Daoy (cell line): Measurements from ENCODE around the gene DLG5. TPM values are rescaled to one million over a fixed set of nuclear protein-coding genes. Genes with fewer than 3 reads are reported as not detected.

Source experiments
- DNase-seq: peaks from one replicate; pipeline ENCODE4 v3.0.0-alpha.2; 2015; ENCODE audit warnings: low read depth
- total RNA-seq: library from RNA; depleted of rRNA; stranded (reverse); fragments of >200 nt; shearing (Covaris generic); gene quantifications from 2 replicates; pipeline ENCODE4 v1.2.3, GENCODE V29; 2014

Gene DLG5
- total RNA-seq, 1 experiment from 2014 or later: 8.6 TPM

DNA sequence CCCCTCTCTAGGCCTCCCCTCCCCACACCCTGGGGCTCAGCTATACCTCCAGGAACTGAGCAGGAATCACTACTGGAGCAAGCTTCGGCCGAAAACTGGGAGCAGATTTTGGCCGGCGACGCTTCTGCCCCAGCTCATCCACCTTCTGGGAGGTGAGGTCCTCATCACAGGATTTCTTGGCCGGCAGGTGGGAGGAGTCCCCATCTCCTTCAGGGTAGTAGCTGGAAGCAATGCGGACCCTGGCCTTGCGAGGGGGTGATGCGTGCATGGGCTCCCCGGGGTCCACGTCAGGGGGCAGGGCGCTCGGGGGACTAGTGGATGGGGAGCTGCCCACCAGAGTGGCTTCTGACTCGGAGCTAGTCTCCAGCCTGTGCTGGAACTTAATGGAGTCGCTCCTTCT, 105.5 kb downstream of the DLG5 start:
- no peak for DNase-seq

DNA sequence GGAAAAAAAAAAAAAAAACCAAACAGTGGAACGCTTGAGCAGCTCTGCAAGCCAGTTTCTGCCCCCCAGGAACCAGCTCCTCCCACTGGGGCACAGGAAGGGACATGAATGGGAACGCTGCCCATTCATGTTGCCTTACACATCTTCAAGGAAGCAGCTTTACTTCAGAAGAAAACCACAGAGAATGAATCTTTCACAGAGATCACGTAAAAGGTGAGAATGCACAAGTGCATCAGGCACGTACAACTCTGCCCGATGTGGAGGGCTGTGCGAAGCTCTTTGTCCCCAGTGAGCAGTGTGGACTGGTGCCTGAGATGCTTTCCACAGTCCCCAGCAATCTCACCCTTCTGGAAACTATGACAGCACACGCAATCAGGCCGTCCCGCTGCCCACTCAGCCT, 106.2 kb downstream of the DLG5 start:
- DNase-seq: no peak

DNA sequence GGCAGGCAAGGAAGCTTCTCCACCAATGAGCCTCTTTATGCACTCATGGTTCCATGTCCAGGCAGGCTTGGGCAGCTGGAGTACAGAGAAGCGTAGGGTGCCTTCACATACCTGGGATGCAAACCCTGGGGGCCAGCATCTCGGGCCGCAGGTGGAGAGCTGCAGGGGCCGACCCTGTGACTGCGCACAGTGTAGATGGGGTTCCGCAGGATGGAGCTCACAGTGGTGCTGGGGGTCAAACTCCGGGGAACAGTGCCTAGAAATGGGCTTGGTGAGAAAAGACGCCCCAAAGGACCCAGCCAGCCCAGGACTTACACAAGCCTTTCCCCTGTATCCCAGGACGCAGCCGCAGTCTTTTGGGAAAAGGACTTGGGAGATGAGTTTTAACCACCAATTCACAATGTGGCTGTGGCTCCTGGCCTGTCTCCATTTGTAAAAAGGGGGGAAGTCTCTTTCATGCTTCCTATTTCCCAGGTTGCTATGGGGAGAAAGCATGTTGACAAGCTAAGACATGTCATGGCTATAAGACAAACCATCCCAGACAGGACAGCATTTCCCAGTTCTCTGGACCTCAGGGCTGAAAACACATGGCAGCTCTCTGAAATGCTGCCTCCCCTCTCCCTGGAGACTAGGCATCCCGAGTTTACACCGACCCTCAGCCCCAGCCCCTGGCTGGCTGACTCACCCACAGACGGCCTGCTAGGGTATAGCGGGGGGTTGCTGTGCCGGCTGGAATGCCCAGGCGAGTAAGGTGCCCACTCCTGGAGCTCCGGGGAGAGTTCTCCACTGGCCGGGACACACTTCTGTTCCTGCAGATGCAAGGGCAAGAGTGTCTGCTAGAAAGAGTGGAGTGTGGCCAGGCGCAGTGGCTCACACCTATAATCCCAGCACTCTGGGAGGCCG, 107.1 kb downstream of the DLG5 start:
- no peak for DNase-seq

DNA sequence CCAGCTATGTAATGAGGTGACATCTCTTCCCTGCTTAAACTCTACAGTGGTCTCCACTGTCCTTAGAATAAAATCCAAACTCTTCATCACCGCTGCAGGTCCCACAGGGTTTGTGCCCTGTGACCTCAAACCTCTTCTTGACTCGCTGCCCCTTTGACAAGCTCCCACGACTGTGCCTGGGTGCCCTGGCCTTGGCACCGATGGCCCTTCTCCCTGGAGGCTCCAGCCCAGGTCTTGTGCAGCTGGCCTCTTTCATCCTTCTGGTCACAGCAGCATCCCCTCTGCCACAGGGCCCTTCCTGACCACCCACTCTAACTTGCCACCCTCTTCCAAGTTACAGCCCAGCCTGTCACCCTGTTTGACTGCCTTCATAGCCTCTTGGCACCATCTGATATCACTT, 108.2 kb downstream of the DLG5 start:
- DNase-seq: no peak

DNA sequence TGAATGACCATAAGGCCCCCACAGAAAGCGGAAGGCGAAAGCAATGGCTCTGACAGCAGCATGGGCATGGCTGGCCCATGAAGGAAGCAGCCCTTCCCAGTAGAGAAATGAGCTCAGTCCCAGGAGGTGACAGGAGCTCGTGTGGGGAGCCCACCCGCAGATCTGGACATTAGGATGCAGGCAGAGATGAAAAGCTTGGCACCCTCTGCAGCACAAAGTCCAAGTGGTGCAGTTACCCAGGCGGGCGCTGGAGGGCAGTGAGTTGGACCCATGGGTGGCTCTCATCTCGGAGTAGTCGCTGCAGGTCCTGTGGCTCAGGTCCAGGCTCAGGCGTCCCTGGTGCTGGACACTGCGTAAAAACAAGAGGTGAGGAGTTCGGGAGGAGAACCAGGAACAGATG, 109.0 kb downstream of the DLG5 start:
- no peak for DNase-seq

DNA sequence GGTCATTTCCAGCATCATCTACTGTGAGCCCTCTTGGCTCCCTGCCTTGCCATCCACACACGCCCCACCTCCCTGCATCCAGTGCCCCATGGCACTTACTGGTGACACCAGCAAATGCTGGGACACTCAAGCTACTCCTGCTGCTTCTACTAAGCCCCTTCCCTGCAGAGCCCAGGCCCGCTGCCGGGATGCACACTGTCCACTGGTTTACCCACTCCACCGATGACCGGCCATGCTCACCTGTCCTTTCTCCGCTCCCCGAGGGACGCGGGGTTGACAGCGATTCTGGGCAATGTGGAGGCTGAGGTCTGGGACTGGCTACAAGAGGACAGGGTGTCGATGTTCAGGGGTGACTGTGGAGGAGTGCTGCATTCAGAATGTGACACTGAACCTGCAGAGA, 110.2 kb downstream of the DLG5 start:
- DNase-seq: no peak

DNA sequence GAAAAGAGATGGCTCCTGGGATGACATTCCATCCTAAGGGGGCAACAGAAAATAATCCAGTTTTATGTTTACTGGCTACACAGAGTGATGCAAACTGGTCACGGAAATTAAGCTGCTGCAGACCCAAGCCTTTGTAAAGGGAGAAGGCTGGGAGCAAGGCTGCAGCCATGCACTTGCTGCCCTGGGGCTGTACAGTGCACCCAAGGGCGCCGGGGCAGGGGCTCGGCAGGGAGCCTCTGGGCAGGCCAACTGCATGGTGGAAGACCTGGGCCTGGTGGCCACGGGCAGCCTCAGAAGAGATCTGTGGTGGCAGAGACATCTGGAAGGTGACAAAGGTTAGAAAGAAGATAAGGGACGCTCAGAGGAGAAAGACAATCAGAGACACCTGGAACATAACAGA, 113.8 kb downstream of the DLG5 start:
- no peak for DNase-seq

DNA sequence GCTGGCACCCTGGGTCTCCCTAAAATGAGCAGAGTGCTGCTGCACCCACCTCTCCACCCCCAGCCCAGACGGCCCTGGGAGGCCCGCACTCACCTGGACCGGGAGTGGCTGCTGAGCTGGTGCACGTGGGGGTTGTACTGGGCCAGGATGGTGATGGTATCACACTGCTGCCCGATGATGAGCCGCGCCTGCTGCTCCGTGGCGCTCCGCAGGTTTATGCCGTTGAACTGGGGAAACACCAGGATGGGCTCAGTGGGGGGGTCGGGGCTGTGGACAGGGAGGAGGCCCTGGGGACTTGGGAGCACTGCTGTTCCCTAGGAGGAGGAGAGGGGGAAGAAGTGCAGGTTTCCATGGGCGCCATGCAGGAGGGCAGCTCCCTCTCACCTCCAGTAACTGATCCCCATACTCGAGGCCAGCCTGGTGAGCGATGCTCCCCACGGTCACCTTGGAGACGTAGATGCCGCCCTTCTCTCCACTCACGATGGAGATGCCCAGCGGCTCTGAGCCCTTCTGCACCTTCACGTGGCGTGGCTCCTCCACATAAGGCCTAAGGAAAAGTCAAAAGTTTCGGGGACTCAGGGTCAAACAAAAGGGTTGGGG, 114.6 kb downstream of the DLG5 start:
- DNase-seq: no peak

DNA sequence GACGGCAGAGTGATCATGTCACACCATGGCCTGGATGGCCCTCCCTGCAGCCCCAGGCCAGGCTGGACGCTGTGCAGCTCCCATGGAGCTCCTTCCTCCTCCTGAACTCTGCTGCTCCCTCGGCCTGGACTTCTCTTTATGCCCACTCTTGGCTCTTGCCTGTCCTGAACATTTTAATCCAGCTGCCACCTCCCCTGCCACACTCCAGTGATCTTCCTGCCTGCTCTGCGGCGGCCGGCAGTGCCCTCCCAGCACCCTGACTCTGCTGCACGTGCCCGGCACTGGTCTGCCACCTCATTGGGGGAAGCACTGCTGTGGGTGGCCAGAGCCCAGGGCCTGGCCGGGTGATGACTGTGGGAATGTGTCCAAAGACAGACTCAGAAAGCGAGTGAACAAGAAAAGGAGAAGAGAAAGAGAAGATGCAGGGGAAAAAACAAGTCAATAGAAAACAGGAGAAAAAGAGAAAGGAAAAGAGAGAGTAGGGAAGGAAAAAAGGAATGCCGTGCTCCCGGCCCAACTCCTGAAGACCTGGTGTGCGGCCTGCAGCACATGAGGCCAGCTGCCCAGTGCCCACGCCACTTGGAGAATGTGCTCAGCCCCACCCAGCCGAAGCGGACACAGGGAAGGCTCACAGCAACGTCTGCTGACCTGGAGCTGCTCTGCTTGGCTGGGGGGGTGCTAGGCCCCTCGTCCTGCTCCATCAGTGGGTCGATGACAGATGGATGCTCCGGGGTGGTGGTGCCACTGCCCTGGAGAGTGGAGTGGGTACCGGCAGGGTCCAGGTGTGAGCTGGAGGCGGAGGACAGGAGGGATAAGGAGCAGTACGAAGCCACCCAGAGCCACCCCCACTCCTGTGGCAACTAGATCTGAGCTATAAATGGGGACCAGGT, 115.9 kb downstream of the DLG5 start:
- no peak for DNase-seq

DNA sequence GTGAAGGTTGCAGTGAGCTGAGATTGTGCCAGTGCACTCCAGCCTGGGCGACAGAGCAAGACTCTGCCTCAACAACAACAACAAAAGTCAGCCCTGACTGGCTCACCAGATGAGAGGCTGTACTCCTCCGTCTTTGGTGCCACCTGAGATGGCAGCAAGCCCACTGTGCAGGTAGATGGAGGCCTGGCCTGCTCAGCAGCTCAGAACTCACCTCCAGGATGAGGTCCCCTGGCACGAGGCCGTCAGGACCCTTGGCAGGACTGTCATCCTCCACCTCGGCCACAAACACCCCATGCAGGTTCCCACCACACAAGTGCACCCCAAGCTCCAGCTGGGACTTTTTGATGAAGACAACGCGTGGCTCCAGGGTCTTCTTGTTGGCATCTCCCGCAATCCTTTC, 117.2 kb downstream of the DLG5 start:
- no peak for DNase-seq

DNA sequence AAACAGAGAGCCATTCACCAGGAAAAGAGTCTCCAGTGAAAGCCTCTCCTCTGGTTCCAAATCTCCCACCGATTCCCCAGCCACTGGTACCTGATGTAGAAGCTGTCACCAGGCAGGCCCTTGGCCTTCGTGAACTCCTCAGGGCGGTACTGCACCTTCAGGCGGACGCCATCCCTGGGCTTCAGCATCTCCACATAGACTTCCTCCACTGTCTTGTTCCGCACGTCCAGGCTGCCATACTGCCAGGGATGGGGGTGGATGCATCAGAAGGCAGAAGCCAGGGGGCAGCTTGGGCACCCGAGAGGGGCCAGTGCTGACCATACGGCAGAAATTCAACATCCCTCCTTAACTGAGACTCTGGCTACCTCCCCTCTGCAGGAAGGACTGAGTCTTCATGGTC, 118.8 kb downstream of the DLG5 start:
- DNase-seq: no peak

DNA sequence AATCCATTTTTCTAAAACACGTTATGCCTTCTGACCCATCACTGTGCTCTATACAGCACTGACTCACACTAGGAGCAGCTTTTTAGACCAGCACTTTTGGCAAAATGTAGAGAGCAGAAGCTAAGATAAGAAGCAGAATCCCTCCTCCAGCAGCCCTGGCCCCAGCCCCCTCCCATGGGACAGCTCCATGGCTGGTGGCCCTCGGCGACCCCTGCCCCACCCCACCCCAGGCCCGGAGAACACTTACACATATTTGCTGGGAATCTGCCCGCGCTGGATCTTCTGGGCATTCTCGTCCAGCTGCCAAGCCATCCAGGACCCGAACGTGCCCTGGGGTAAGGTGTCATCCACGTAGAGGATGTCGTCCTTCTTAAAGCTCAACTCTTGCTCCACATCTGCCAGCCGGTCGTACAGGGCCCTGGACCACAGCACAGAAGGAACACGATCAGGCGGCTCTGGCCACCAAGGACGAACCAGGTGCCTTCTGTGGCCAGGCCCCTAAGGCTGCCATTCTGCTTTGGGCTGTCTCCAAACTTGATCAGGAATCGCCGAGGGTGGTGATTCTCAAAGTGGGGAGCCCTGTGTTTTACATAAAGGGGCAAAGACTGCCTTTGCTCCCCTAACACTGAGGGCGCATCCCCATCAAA, 119.9 kb downstream of the DLG5 start:
- DNase-seq: no peak

DNA sequence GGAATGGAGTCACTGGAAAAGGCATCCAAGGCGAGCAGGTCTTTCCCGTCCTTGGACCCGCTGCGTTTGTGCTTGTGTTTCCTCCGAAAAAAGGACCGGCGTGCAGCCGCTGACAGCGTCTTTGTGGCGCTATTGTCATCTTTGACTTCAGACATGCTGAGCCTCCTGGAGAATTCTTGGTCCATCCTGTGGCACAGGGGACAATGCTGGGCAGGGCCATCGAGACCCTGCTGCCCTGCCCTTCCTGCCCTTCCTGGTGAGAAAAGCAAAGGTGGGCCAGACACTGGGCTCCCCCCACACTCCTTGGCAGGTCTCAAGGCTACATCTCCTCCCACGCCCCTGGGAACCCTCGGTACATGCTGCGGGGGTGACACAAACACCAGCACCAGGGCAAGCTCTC, 120.9 kb downstream of the DLG5 start:
- no peak for DNase-seq

DNA sequence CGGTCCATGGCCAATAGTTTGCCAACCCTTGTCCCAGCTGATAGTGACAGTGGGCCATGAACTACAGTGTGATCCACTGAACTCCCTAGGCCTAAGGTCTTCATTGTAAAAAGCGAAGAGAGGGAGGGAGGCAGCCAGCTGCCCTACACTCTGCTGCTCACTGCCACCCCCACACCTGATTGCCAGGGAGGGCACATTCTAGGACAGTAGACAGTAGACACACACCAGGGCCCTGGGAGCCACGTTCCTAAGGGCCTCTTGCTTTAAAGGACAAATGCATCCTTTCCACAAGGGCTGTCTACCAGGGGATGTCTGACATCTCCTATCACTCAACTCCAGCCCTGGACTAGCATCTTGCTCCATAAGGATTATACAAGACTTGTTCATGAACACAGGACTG, 122.2 kb downstream of the DLG5 start:
- no peak for DNase-seq

DNA sequence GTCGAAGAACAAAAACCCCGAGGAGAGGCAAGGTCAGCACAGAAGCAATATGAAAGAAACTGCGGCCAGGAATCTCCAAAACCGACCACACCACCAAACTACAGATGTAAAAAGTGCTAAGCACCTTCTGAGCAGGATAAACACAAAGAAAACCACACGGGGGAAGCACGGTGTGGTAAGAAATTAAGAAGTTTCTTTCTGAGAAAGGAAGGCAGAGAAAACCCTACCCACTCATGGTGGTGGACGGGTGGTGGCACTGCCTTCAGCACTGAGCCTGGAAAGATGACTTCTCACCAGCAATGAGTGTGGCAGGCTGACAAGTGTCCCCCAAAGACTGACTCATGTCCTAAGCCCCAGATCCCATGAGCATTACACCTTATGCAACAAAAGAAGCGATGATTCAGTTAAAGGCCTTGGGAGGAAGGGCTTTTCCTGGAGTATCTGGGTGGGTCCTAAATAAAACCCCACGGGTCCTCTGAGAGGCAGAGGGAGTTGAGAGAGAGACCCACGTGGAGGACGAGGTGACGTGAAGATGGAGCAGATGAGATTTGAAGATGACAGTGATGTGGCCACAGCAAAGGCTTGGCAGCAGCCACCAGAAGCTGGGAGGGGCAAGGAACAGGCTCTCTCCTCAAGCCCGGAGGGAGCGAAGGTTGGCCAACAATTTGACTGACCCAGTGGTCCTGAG, 124.9 kb downstream of the DLG5 start:
- DNase-seq: peak; percentile 33

DNA sequence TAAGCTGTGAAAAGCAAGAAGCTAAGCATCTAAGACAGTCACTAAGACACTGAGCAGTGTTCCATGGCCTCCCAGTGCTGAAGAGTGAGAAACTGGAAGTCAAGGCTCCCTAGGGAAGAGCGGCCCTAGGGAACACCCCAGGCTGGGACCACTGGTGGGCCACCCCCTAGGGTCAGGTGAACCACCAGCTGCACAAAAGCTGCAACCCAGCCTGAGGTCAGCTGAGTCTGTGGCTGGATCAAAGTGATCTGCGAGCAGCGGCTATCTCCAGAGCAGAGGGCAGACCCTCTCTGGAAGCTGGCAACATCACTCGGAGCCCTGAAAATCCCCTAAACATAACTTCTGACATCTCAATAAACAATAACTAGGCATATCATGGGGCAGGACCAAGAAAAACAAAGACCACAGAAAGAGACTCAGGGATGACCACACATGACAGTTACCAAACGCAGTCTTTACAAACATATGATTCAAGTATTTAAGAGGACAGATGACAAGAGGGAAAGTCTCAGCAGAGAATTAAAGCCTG, 125.8 kb downstream of the DLG5 start:
- DNase-seq: no peak

DNA sequence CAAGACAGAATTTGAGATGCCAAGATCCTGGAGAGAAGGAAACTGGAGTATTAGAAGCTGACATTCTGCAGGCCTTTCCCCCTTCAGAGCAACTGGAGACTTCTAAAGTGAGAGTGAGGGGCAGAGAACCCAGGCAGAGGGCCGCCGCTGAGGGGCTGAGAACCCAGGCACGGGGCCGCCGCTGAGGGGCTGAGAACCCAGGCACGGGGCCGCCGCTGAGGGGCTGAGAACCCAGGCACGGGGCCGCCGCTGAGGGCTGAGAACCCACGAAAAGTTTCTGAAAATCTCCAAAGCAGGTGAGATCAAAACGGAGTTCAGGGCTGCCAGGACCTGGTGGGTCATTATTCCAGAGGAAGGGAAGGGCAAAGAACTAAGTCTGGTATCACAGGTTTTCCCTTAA, 126.2 kb downstream of the DLG5 start:
- DNase-seq: no peak

DNA sequence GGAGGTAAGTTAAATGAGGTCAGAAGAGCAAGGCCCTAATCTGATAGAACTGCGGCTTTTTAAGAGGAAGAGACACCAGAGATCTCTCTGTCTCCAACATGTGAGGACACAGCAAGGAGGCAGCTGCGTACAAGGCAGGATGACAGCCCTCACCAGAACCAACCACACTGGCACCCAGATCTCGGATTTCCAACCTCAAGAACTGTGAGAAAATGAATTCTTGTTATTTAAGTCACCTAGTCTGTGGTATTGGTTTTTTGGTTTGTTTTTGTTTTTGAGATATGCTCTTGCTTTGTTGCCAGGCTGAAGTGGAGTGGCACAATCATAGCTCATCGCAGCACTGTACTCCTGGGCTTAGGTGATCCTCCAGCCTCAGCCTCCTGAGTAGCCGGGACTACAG, 127.2 kb downstream of the DLG5 start:
- DNase-seq: no peak

DNA sequence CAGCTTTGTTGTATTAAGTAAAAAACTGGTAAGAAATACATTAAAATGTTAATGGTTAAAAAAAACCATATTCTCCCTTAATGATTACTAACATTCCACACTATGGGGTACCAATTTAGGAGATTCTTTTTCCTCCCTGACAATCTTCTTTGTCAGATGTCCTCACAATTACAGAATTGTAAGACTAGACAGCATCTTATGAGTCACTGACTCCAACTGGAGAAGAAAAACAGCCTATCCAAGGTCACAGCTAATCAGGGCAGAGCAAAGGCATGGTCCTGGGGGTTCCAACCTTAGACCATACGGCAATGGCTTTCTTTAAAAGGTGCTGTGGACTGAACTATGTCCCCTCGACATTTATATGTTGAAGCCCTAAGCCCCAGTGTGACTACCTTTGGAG, 127.6 kb downstream of the DLG5 start:
- DNase-seq: no peak

DNA sequence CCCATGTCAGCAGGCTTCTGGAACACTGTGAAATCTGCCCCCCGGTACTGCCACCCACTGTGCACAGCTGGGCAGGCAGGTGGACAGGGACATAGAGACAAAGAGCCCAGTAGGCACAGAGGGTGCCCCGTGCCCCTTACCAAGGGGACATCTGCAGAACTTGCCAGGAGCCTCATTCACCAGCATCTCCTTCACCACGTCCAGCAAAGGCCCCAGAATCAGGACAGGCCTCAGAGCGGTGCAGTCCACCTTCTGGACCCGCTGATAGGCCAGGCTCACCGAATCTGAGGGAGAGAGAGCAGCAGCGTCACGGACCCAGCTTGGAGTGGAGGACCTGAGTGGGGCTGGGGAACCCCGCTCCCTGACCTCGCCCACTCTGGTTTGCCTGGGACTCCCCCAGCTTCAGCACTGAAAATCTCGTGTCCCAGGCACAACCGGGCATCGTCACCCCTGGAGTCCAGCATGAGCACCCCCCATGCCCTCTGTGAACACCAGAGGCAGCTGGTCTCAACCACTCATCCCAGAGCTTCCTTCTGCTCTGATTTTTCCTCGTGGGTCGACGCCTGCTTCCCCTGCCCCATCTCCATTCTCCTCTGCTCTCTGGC, 130.1 kb downstream of the DLG5 start:
- no peak for DNase-seq
